Measurements from ENCODE around the gene SORBS1. TPM values are rescaled to one million over a fixed set of nuclear protein-coding genes. Genes with fewer than 3 reads are reported as not detected.

Gene SORBS1
- total and polyA plus RNA-seq, 2 of the 13 experiments (the other 11 are each of a cell fraction or from before 2014, with no cell fraction given): 16.8 to 39.8 TPM

DNA sequence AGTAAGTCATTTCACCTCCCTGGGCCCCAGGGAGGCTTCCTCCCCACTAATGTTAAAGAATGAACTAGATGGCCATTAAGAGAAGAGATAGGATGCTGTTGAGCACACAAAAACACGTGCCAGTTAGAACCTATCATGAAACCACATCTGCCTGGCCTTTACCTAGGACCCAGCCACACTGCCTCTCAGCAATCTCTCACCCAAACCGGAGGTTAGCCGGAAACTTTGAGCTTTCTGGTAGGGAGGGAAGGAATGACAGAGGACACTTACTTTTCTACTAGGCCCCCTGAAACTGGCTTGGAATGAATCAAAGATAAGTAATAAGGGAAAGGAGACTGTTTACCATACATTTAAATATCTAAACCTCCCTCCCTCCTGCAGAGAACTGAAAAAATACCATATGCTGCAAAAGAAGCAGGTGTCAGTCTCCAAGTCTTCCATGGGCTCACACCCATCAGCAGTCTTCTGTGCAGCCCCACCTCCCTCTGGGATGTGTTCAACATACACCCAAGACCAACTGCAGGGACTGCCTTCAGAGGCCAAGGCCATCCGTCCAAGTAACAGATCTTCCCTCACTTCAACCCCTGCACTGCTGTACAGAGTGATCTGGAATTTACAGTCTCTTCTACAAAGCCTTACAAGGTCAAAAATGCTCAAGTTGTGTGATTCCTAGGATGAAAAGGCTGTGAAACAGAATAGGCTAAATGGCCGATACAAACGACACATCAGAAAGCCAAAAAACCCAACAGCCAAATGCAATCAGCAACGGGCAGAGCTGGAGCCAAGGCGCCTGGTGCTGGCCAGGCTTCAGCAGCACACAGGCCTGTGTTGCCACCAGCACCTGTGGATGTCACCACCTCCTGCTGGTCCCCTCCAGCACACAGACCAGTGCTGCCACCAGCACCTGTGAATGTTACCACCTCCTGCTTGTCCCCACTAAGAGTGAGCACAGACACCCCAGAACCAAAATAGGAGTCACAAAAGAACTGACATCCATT lies 42.4 kb downstream of the SORBS1 start:
- peak; percentile 78 for ATAC-seq
- H3K9me3 ChIP-seq (ENCODE audit: low read length): no peaks in the 10 kb centered on the region
- 88% methylated on average over 8 of the region's 8 CpGs for WGBS (ENCODE audit: low lambda C conversion rate)
- no peak overlapping the region for H3K4me2 ChIP-seq (ENCODE audit: low read depth, low read length)
- H3K9ac ChIP-seq (ENCODE audit: insufficient read depth, low read depth, low read length): no peak overlapping the region
- H3K4me3 ChIP-seq (replicated peaks in 1 of 3; ENCODE audit: insufficient read depth in 1 of 3, low read depth in 2 of 3, low read length in 3 of 3): no peak overlapping the region
- H3K36me3 ChIP-seq (replicated peaks in 1 of 2; ENCODE audit: control insufficient read depth in 1 of 2, insufficient read depth in 2 of 2, low read length in 2 of 2): no peaks in the 10 kb centered on the region; a peak in 1 of 5 replicates
- H3K4me1 ChIP-seq (ENCODE audit: insufficient read depth, low read length): peaks cover 61% of the 10 kb centered on the region
- no peaks in the 10 kb centered on the region for H4K20me1 ChIP-seq (ENCODE audit: insufficient read depth, low read length)
- H3K27ac ChIP-seq (ENCODE audit: extremely low read length, insufficient read depth, low read length): no peak overlapping the region
- ChIA-PET POLR2A (no interaction called here), CTCF (ENCODE audit: low intra/inter-chr PET ratio, low total read pairs) (no interaction called here)
- DNase-seq (ENCODE audit: low spot score): no peak
- peaks cover 65% of the 10 kb centered on the region for H3K79me2 ChIP-seq (ENCODE audit: insufficient read depth, low read length)
- TF ChIP-seq, protein P1, sequence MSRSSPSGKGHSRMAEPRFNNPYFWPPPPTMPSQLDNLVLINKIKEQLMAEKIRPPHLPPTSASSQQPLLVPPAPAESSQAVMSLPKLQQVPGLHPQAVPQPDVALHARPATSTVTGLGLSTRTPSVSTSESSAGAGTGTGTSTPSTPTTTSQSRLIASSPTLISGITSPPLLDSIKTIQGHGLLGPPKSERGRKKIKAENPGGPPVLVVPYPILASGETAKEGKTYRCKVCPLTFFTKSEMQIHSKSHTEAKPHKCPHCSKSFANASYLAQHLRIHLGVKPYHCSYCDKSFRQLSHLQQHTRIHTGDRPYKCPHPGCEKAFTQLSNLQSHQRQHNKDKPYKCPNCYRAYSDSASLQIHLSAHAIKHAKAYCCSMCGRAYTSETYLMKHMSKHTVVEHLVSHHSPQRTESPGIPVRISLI (CRISPR knock-in tag; IDR thresholded peaks at IDR 0.05; ENCODE audit: borderline replicate concordance): no peak
- TF ChIP-seq STAG1 (CRISPR knock-in tag; IDR thresholded peaks at IDR 0.05) (peak; percentile 22; the same call in 1 of the 2 replicates), ZNF160 (CRISPR knock-in tag; IDR thresholded peaks at IDR 0.05) (no peak)
- TF ChIP-seq, protein P2, sequence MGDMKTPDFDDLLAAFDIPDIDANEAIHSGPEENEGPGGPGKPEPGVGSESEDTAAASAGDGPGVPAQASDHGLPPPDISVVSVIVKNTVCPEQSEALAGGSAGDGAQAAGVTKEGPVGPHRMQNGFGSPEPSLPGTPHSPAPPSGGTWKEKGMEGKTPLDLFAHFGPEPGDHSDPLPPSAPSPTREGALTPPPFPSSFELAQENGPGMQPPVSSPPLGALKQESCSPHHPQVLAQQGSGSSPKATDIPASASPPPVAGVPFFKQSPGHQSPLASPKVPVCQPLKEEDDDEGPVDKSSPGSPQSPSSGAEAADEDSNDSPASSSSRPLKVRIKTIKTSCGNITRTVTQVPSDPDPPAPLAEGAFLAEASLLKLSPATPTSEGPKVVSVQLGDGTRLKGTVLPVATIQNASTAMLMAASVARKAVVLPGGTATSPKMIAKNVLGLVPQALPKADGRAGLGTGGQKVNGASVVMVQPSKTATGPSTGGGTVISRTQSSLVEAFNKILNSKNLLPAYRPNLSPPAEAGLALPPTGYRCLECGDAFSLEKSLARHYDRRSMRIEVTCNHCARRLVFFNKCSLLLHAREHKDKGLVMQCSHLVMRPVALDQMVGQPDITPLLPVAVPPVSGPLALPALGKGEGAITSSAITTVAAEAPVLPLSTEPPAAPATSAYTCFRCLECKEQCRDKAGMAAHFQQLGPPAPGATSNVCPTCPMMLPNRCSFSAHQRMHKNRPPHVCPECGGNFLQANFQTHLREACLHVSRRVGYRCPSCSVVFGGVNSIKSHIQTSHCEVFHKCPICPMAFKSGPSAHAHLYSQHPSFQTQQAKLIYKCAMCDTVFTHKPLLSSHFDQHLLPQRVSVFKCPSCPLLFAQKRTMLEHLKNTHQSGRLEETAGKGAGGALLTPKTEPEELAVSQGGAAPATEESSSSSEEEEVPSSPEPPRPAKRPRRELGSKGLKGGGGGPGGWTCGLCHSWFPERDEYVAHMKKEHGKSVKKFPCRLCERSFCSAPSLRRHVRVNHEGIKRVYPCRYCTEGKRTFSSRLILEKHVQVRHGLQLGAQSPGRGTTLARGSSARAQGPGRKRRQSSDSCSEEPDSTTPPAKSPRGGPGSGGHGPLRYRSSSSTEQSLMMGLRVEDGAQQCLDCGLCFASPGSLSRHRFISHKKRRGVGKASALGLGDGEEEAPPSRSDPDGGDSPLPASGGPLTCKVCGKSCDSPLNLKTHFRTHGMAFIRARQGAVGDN (CRISPR knock-in tag; IDR thresholded peaks at IDR 0.05): peak; percentile 56
- FAIRE-seq: no peak
- intact Hi-C loops (cut with micrococcal nuclease; ENCODE audit: unreplicated experiment) (no loop called here), in situ Hi-C loops (cut with HindIII; ENCODE audit: extremely low pct_ligation_motif_present, low pct_unique_long_range_greater_than_20kb) (no loop called here)
- no peak overlapping the region for H2AFZ ChIP-seq (ENCODE audit: low read length)
- no peaks in the 10 kb centered on the region for H3K27me3 ChIP-seq (ENCODE audit: control insufficient read depth in 1 of 2, insufficient read depth in 2 of 2, low read length in 2 of 2)
- BruUV-seq (replicated peaks): no TSS peak
